Smooth muscle cell (in vitro differentiated cells): ENCODE measurements around the gene SYNCRIP. TPM values are rescaled to one million over a fixed set of nuclear protein-coding genes. Genes with fewer than 3 reads are reported as not detected.

Experiments
- DNase-seq: peaks from one replicate; lab custom pipeline; 2025; ENCODE audit not compliant: unreplicated experiment; lab: John Stamatoyannopoulos, UW
- H2AFZ ChIP-seq: fragments of 200-600 bp; sonication (generic); 2 replicates; pipeline ENCODE4 v1.6.0; 2016; ENCODE audit warnings: antibody characterized with exemption, low read depth, mild to moderate bottlenecking
- H3F3A ChIP-seq: fragments of 200-600 bp; sonication (generic); 2 replicates; pipeline ENCODE4 v1.6.0; 2017; ENCODE audit warnings: antibody characterized with exemption, low read depth
- H3K27ac ChIP-seq: fragments of 200-600 bp; sonication (generic); 2 replicates; pipeline ENCODE4 v1.5.1; 2016; ENCODE audit warnings: low read depth, mild to moderate bottlenecking
- H3K27me3 ChIP-seq: fragments of 200-600 bp; sonication (generic); 2 replicates; pipeline ENCODE4 v1.6.1; 2016; ENCODE audit warnings: low read depth, mild to moderate bottlenecking
- H3K36me3 ChIP-seq: fragments of 200-600 bp; sonication (generic); 2 replicates; pipeline ENCODE4 v1.5.1; 2016; ENCODE audit warnings: low read depth
- H3K4me1 ChIP-seq: fragments of 200-600 bp; sonication (generic); 2 replicates; pipeline ENCODE4 v1.5.1; 2016; ENCODE audit warnings: low read depth
- H3K4me2 ChIP-seq: fragments of 200-600 bp; sonication (generic); 2 replicates; pipeline ENCODE4 v1.6.0; 2016; ENCODE audit warnings: mild to moderate bottlenecking
- H3K4me3 ChIP-seq: fragments of 200-600 bp; sonication (generic); 2 replicates; pipeline ENCODE4 v1.5.1; 2016; ENCODE audit warnings: mild to moderate bottlenecking
- H3K79me2 ChIP-seq: fragments of 200-600 bp; sonication (generic); 2 replicates; pipeline ENCODE4 v1.6.0; 2016; ENCODE audit warnings: low read depth, mild to moderate bottlenecking
- H3K9ac ChIP-seq: fragments of 200-600 bp; sonication (generic); 2 replicates; pipeline ENCODE4 v1.6.0; 2016; ENCODE audit warnings: low read depth
- H3K9me3 ChIP-seq: fragments of 200-600 bp; sonication (generic); replicated peaks from 2 replicates; pipeline ENCODE4 v1.5.1; 2016; ENCODE audit warnings: low read depth
- H4K20me1 ChIP-seq: fragments of 200-600 bp; sonication (generic); 2 replicates; pipeline ENCODE4 v1.6.0; 2016; ENCODE audit warnings: low read depth
- CTCF ChIP-seq: fragments of 200-600 bp; sonication (generic); IDR thresholded peaks from 2 replicates; pipeline ENCODE4 v1.5.1; 2017; ENCODE audit warnings: borderline replicate concordance, mild to moderate bottlenecking, antibody characterized with exemption; ENCODE audit not compliant: insufficient read depth, poor library complexity, severe bottlenecking
- WGBS: methylation state at CpG from one replicate; pipeline ENCODE4 v1.1.7; 2016; ENCODE audit warnings: low lambda C conversion rate; 5-methylcytosine and 5-hydroxymethylcytosine counted together
- polyA plus RNA-seq: library from polyadenylated mRNA; unstranded; fragments of >200 nt; fragmentation: Nextera tagmentation; extraction: Ambion mirVana; gene quantifications from 2 replicates; pipeline ENCODE4 v1.2.1, GENCODE V29; 2016
- total RNA-seq: library from RNA; depleted of rRNA; stranded (reverse); fragments of >200 nt; gene quantifications from 2 replicates; pipeline ENCODE4 v1.2.3, GENCODE V29; 2014

Gene SYNCRIP
- total and polyA plus RNA-seq, 2 experiments from 2014 or later = 53.1 to 74.6 TPM

GRCh38 chr6:85628353-85628752 is 14.3 kb downstream of the SYNCRIP start:
- no peak for TF ChIP-seq CTCF
- 97% methylated on average over 1 of the region's 1 CpG for WGBS
- no peak overlapping the region for H3K27ac ChIP-seq
- no peak overlapping the region for H2AFZ ChIP-seq
- no peaks in the 10 kb centered on the region for H3K27me3 ChIP-seq
- H3F3A ChIP-seq = no peaks in the 10 kb centered on the region
- no peak overlapping the region for H3K4me3 ChIP-seq
- no peak for DNase-seq
- peaks cover 35% of the 10 kb centered on the region for H3K36me3 ChIP-seq
- H4K20me1 ChIP-seq = peaks cover 100% of the 10 kb centered on the region
- H3K9me3 ChIP-seq = no peaks in the 10 kb centered on the region
- no peak overlapping the region for H3K4me2 ChIP-seq
- H3K9ac ChIP-seq = no peak overlapping the region
- peaks cover 100% of the 10 kb centered on the region for H3K79me2 ChIP-seq
- H3K4me1 ChIP-seq = no peaks in the 10 kb centered on the region

GRCh38 chr6:85620308-85620707 is 22.4 kb downstream of the SYNCRIP start:
- H2AFZ ChIP-seq = no peak overlapping the region
- no peak overlapping the region for H3K9ac ChIP-seq
- H3F3A ChIP-seq = no peaks in the 10 kb centered on the region
- H3K4me1 ChIP-seq = no peaks in the 10 kb centered on the region
- H3K36me3 ChIP-seq = peaks cover 57% of the 10 kb centered on the region
- no peak for TF ChIP-seq CTCF
- peaks cover 93% of the 10 kb centered on the region for H3K79me2 ChIP-seq
- H3K4me2 ChIP-seq = no peak overlapping the region
- no peak overlapping the region for H3K4me3 ChIP-seq
- H4K20me1 ChIP-seq = peaks cover 100% of the 10 kb centered on the region
- DNase-seq = no peak
- WGBS = 91% methylated on average over 2 of the region's 2 CpGs
- H3K27me3 ChIP-seq = no peaks in the 10 kb centered on the region
- no peaks in the 10 kb centered on the region for H3K9me3 ChIP-seq
- peak overlapping the region; percentile 40 for H3K27ac ChIP-seq

GRCh38 chr6:85614780-85615179 is 27.9 kb downstream of the SYNCRIP start:
- H3K4me1 ChIP-seq = no peaks in the 10 kb centered on the region
- no peak for DNase-seq
- H3K27ac ChIP-seq = no peak overlapping the region
- H4K20me1 ChIP-seq = peaks cover 97% of the 10 kb centered on the region
- H3K4me3 ChIP-seq = no peak overlapping the region
- no peak overlapping the region for H3K4me2 ChIP-seq
- H3F3A ChIP-seq = peaks cover 15% of the 10 kb centered on the region
- H3K27me3 ChIP-seq = no peaks in the 10 kb centered on the region
- no peak for TF ChIP-seq CTCF
- no peak overlapping the region for H2AFZ ChIP-seq
- H3K79me2 ChIP-seq = peaks cover 64% of the 10 kb centered on the region
- H3K36me3 ChIP-seq = peaks cover 67% of the 10 kb centered on the region
- WGBS = 98% methylated on average over 17 of the region's 17 CpGs
- no peak overlapping the region for H3K9ac ChIP-seq
- H3K9me3 ChIP-seq = no peaks in the 10 kb centered on the region

- Histone ChIP-seq H3K4me1 (no peaks in the 10 kb centered on the region), H3F3A (peaks cover 15% of the 10 kb centered on the region), H2AFZ (no peak overlapping the region), H4K20me1 (peaks cover 92% of the 10 kb centered on the region), H3K79me2 (peaks cover 50% of the 10 kb centered on the region), H3K9ac (no peak overlapping the region), H3K36me3 (peaks cover 57% of the 10 kb centered on the region), H3K9me3 (no peaks in the 10 kb centered on the region), H3K27ac (no peak overlapping the region), H3K4me2 (no peak overlapping the region), H3K4me3 (no peak overlapping the region), H3K27me3 (no peaks in the 10 kb centered on the region)
- no peak for DNase-seq
- WGBS = 97% methylated on average over 4 of the region's 4 CpGs
- TF ChIP-seq CTCF = no peak
Measured at GRCh38 chr6:85612690-85613474, 29.8 kb downstream of the SYNCRIP start.
